Measurements from ENCODE around the gene CREB5.

The CREB5 gene

DNA sequence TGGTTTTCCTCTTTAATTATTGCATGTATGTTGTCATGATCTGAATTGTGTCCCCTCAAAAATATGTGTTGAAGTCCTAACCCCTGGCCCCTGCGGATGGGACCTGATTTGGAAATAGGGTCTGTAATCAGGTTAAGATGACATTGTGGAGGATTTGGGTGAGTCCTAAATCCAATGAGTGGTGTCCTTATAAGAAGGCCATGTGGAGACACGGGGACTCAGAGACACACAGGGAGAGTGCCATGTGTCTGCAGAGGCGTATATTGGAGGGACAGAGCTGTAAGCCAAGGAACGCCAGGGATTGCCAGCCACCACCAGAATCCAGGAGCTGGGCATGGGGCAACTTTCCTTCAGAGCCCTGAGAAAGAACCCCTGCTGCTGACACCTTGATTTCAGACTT is 171.9 kb downstream of the CREB5 start:
- no peak for ATAC-seq
- TF ChIP-seq, protein P1, sequence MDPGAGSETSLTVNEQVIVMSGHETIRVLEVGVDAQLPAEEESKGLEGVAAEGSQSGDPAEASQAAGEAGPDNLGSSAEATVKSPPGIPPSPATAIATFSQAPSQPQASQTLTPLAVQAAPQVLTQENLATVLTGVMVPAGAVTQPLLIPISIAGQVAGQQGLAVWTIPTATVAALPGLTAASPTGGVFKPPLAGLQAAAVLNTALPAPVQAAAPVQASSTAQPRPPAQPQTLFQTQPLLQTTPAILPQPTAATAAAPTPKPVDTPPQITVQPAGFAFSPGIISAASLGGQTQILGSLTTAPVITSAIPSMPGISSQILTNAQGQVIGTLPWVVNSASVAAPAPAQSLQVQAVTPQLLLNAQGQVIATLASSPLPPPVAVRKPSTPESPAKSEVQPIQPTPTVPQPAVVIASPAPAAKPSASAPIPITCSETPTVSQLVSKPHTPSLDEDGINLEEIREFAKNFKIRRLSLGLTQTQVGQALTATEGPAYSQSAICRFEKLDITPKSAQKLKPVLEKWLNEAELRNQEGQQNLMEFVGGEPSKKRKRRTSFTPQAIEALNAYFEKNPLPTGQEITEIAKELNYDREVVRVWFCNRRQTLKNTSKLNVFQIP (CRISPR knock-in tag; IDR thresholded peaks at IDR 0.05; ENCODE audit: borderline replicate concordance, low read depth), result no peak
- TF ChIP-seq, protein P2, sequence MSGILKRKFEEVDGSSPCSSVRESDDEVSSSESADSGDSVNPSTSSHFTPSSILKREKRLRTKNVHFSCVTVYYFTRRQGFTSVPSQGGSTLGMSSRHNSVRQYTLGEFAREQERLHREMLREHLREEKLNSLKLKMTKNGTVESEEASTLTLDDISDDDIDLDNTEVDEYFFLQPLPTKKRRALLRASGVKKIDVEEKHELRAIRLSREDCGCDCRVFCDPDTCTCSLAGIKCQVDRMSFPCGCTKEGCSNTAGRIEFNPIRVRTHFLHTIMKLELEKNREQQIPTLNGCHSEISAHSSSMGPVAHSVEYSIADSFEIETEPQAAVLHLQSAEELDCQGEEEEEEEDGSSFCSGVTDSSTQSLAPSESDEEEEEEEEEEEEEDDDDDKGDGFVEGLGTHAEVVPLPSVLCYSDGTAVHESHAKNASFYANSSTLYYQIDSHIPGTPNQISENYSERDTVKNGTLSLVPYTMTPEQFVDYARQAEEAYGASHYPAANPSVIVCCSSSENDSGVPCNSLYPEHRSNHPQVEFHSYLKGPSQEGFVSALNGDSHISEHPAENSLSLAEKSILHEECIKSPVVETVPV (CRISPR knock-in tag; IDR thresholded peaks at IDR 0.05), result no peak
- TF ChIP-seq ZC3H10 (CRISPR knock-in tag; IDR thresholded peaks at IDR 0.05), result no peak
- TF ChIP-seq PPARA (CRISPR knock-in tag; IDR thresholded peaks at IDR 0.05; ENCODE audit: borderline replicate concordance), result no peak
- TF ChIP-seq, protein P3, sequence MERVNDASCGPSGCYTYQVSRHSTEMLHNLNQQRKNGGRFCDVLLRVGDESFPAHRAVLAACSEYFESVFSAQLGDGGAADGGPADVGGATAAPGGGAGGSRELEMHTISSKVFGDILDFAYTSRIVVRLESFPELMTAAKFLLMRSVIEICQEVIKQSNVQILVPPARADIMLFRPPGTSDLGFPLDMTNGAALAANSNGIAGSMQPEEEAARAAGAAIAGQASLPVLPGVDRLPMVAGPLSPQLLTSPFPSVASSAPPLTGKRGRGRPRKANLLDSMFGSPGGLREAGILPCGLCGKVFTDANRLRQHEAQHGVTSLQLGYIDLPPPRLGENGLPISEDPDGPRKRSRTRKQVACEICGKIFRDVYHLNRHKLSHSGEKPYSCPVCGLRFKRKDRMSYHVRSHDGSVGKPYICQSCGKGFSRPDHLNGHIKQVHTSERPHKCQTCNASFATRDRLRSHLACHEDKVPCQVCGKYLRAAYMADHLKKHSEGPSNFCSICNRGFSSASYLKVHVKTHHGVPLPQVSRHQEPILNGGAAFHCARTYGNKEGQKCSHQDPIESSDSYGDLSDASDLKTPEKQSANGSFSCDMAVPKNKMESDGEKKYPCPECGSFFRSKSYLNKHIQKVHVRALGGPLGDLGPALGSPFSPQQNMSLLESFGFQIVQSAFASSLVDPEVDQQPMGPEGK (CRISPR knock-in tag; IDR thresholded peaks at IDR 0.05; ENCODE audit: borderline replicate concordance), result no peak
- TF ChIP-seq ZFP3 (CRISPR knock-in tag; IDR thresholded peaks at IDR 0.05), result no peak
- no peak for TF ChIP-seq ZNF70 (CRISPR knock-in tag; IDR thresholded peaks at IDR 0.05)
- no peak for TF ChIP-seq ZNF565 (CRISPR knock-in tag; conservative IDR thresholded peaks at IDR 0.05; ENCODE audit: low read depth)
- TF ChIP-seq RARB (CRISPR knock-in tag; IDR thresholded peaks at IDR 0.05), result no peak
- no peak for TF ChIP-seq OSR1 (CRISPR knock-in tag; IDR thresholded peaks at IDR 0.05)
- TF ChIP-seq, protein P4, sequence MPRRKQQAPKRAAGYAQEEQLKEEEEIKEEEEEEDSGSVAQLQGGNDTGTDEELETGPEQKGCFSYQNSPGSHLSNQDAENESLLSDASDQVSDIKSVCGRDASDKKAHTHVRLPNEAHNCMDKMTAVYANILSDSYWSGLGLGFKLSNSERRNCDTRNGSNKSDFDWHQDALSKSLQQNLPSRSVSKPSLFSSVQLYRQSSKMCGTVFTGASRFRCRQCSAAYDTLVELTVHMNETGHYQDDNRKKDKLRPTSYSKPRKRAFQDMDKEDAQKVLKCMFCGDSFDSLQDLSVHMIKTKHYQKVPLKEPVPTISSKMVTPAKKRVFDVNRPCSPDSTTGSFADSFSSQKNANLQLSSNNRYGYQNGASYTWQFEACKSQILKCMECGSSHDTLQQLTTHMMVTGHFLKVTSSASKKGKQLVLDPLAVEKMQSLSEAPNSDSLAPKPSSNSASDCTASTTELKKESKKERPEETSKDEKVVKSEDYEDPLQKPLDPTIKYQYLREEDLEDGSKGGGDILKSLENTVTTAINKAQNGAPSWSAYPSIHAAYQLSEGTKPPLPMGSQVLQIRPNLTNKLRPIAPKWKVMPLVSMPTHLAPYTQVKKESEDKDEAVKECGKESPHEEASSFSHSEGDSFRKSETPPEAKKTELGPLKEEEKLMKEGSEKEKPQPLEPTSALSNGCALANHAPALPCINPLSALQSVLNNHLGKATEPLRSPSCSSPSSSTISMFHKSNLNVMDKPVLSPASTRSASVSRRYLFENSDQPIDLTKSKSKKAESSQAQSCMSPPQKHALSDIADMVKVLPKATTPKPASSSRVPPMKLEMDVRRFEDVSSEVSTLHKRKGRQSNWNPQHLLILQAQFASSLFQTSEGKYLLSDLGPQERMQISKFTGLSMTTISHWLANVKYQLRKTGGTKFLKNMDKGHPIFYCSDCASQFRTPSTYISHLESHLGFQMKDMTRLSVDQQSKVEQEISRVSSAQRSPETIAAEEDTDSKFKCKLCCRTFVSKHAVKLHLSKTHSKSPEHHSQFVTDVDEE (CRISPR knock-in tag; IDR thresholded peaks at IDR 0.05), result no peak
- no peak for TF ChIP-seq TCF4 (CRISPR knock-in tag; IDR thresholded peaks at IDR 0.05; ENCODE audit: borderline replicate concordance)
- no peak for TF ChIP-seq GLIS3 (CRISPR knock-in tag; IDR thresholded peaks at IDR 0.05)
- no peak for TF ChIP-seq TOX (CRISPR knock-in tag; IDR thresholded peaks at IDR 0.05; ENCODE audit: borderline replicate concordance)
- TF ChIP-seq ISL1 (CRISPR knock-in tag; IDR thresholded peaks at IDR 0.05), result no peak
- no peak for TF ChIP-seq ZFP30 (CRISPR knock-in tag; IDR thresholded peaks at IDR 0.05)
- no peak for TF ChIP-seq ESRRG (CRISPR knock-in tag; IDR thresholded peaks at IDR 0.05)
- no peak for TF ChIP-seq SNAI2 (CRISPR knock-in tag; IDR thresholded peaks at IDR 0.05)
- no peak for TF ChIP-seq BACH2 (CRISPR knock-in tag; IDR thresholded peaks at IDR 0.05; ENCODE audit: borderline replicate concordance)
- no peak for TF ChIP-seq ARNTL (CRISPR knock-in tag; IDR thresholded peaks at IDR 0.05; ENCODE audit: borderline replicate concordance, low read depth)

DNA sequence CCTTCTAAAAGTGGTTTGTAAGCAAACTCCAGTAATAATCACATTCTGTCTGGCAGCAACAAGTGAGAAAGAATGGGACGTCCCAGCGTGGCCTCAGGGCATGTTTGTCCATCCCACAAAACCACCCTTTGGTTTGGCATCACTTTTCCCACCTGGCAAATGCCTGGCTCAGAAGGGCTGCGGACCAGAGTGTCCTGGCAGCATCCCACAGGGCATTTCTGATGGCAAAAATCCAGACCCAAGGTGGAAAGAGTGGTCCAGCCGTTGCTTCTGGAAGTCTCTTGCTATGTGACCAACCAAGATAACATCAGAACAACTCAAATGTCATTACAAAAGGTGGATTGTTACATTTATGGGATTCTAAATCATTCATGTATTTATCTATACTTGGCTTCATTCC is 174.4 kb downstream of the CREB5 start:
- TF ChIP-seq PPARA (CRISPR knock-in tag; IDR thresholded peaks at IDR 0.05; ENCODE audit: borderline replicate concordance) (no peak), ISL1 (CRISPR knock-in tag; IDR thresholded peaks at IDR 0.05) (no peak), GLIS3 (CRISPR knock-in tag; IDR thresholded peaks at IDR 0.05) (no peak), ZC3H10 (CRISPR knock-in tag; IDR thresholded peaks at IDR 0.05) (no peak), ZFP3 (CRISPR knock-in tag; IDR thresholded peaks at IDR 0.05) (no peak), ZFP30 (CRISPR knock-in tag; IDR thresholded peaks at IDR 0.05) (no peak), ESRRG (CRISPR knock-in tag; IDR thresholded peaks at IDR 0.05) (no peak), ARNTL (CRISPR knock-in tag; IDR thresholded peaks at IDR 0.05; ENCODE audit: borderline replicate concordance, low read depth) (no peak), TOX (CRISPR knock-in tag; IDR thresholded peaks at IDR 0.05; ENCODE audit: borderline replicate concordance) (no peak), ZNF70 (CRISPR knock-in tag; IDR thresholded peaks at IDR 0.05) (no peak)
- TF ChIP-seq, protein P1 (CRISPR knock-in tag; IDR thresholded peaks at IDR 0.05; ENCODE audit: borderline replicate concordance, low read depth), result no peak
- no peak for ATAC-seq

DNA sequence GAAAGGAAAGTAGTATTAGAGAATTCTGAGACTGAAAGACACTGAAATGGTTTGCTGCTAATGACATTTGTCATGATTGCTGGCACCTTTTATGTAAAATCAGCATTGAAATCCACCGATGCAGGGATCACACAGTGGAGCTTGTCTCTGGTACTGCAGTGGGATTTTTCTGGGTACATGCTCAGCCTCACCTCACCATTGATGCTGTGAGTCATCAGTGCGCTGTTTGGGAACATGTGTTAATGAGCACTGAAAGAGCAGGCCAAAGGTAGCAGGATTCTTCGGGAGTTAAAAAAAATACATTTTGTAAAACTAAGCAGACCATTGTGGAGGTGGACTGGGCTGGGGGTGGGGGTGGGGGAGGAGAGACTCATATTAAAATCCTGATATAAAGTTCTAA is 174.9 kb downstream of the CREB5 start:
- no peak for ATAC-seq
- TF ChIP-seq, protein P1 (CRISPR knock-in tag; IDR thresholded peaks at IDR 0.05; ENCODE audit: borderline replicate concordance, low read depth), result no peak
- TF ChIP-seq OSR1 (CRISPR knock-in tag; IDR thresholded peaks at IDR 0.05) (no peak), TCF4 (CRISPR knock-in tag; IDR thresholded peaks at IDR 0.05; ENCODE audit: borderline replicate concordance) (no peak), PPARA (CRISPR knock-in tag; IDR thresholded peaks at IDR 0.05; ENCODE audit: borderline replicate concordance) (no peak), ARNTL (CRISPR knock-in tag; IDR thresholded peaks at IDR 0.05; ENCODE audit: borderline replicate concordance, low read depth) (no peak), RARB (CRISPR knock-in tag; IDR thresholded peaks at IDR 0.05) (no peak), GLIS3 (CRISPR knock-in tag; IDR thresholded peaks at IDR 0.05) (no peak), BACH2 (CRISPR knock-in tag; IDR thresholded peaks at IDR 0.05; ENCODE audit: borderline replicate concordance) (no peak), ZC3H10 (CRISPR knock-in tag; IDR thresholded peaks at IDR 0.05) (no peak), ESRRG (CRISPR knock-in tag; IDR thresholded peaks at IDR 0.05) (no peak), ZNF70 (CRISPR knock-in tag; IDR thresholded peaks at IDR 0.05) (no peak), ZFP30 (CRISPR knock-in tag; IDR thresholded peaks at IDR 0.05) (no peak), SNAI2 (CRISPR knock-in tag; IDR thresholded peaks at IDR 0.05) (no peak), ZFP3 (CRISPR knock-in tag; IDR thresholded peaks at IDR 0.05) (no peak), ISL1 (CRISPR knock-in tag; IDR thresholded peaks at IDR 0.05) (no peak), ZNF565 (CRISPR knock-in tag; conservative IDR thresholded peaks at IDR 0.05; ENCODE audit: low read depth) (no peak)
- TF ChIP-seq, protein P4 (CRISPR knock-in tag; IDR thresholded peaks at IDR 0.05), result no peak

Measured in SK-N-SH treated with all-trans-retinoic acid at 6 μM for 48 hours (cell line).